Measurements from ENCODE around the gene BCOR. TPM values are rescaled to one million over a fixed set of nuclear protein-coding genes. Genes with fewer than 3 reads are reported as not detected.

The BCOR gene
- total and polyA plus RNA-seq, 9 of the 15 experiments (the other 6 are each of a cell fraction or from before 2014, with no cell fraction given) = 27.5 to 113 (median 37.6) TPM

GRCh38 chrX:40035726-40036125 is 62.0 kb downstream of the BCOR start (continued):
- TF ChIP-seq ZNF57 (CRISPR knock-in tag; IDR thresholded peaks at IDR 0.05) (no peak), CEBPB (tag; IDR thresholded peaks at IDR 0.05) (no peak)

DNA sequence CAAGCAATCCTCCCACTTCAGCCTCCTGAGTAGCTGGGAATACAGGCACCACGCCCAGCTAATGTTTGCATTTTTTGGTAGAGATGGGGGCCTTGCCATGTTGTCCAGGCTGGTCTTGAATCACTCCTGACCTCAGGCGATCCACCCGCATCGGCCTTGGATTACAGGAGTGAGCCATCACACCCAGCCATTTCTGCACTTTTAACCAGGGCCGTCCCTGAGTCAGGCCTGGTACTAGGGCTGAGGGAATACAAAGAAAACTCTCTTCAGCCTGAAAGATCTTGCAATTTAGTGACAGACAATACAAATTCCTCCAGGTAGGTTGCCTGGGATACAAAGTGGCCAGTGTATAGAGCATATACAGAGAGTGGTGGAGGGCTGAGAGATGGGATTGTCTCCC is 65.8 kb downstream of the BCOR start:
- ChIA-PET CTCF (ENCODE audit: low intra/inter-chr PET ratio) (no interaction called here), POLR2A (interaction anchor here (1.3 kb wide), 1 partner anchor 38 kb away, joined by 3 read pairs; no protein-coding TSS in a partner anchor)
- Histone ChIP-seq H3K4me1 (replicated peaks in 1 of 2; ENCODE audit: control insufficient read depth in 2 of 2, insufficient read depth in 2 of 2, low read length in 2 of 2) (no peaks in the 10 kb centered on the region; a peak in 1 of 5 replicates), H3K9me3 (replicated peaks; ENCODE audit: control insufficient read depth, insufficient read depth, low read depth, low read length) (no peaks in the 10 kb centered on the region), H3K79me2 (ENCODE audit: control insufficient read depth, insufficient read depth, low read length) (no peaks in the 10 kb centered on the region), H4K20me1 (replicated peaks; ENCODE audit: control insufficient read depth, insufficient read depth, low read length) (no peaks in the 10 kb centered on the region), H3K36me3 (ENCODE audit: control insufficient read depth, insufficient read depth, low read length) (no peaks in the 10 kb centered on the region), H3K27ac (ENCODE audit: extremely low read depth, low read depth, low read length) (no peak overlapping the region), H3K9me1 (ENCODE audit: control insufficient read depth, insufficient read depth, low read length) (no peaks in the 10 kb centered on the region), H3K4me3 (no peak overlapping the region), H3K4me2 (ENCODE audit: insufficient read depth, low read length) (no peak overlapping the region), H2AFZ (ENCODE audit: low read depth, low read length) (no peak overlapping the region), H3K27me3 (ENCODE audit: control insufficient read depth in 2 of 2, insufficient read depth in 2 of 2, low read length in 2 of 2) (no peaks in the 10 kb centered on the region), H3K9ac (ENCODE audit: insufficient read depth in 1 of 2, low read depth in 2 of 2, low read length in 2 of 2) (no peak overlapping the region)
- in situ Hi-C loops (cut with MboI) (no loop called here), intact Hi-C loops (cut with micrococcal nuclease) (no loop called here)
- no peak for ATAC-seq
- 61% methylated on average over 4 of the region's 5 CpGs for WGBS (ENCODE audit: insufficient coverage, low coverage, missing lambda C conversion rate)
- no peak for DNase-seq (ENCODE audit: extremely low read depth in 1 of 4, low spot score in 3 of 4)
- no peak for FAIRE-seq
- no peak for TF ChIP-seq THRAP3 (IDR thresholded peaks at IDR 0.05; ENCODE audit: borderline replicate concordance)
- TF ChIP-seq BCL6 (CRISPR knock-in tag; IDR thresholded peaks at IDR 0.05) = no peak
- TF ChIP-seq HDAC6 (IDR thresholded peaks at IDR 0.05; ENCODE audit: low read depth, low read length) = no peak
- no TSS peak for BruUV-seq (replicated peaks)

DNA sequence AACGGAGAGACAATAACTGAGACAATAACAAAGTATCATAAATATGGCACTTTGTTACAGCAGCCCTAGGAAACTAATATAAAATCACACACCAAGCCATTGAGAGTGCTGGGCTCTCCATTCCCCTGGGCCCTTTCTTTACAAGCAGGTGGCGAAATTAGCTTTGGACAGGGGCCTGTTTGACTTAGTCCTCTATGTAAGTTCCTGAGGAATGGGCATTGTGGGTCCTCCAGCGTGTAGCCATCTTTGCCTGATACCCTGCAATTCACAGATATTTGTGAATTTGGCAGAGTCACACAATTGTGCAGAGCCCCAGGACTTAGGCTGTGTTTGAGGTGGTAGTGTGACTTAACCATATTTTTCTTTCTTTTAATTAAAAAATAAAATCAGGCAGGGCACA is 67.6 kb downstream of the BCOR start:
- Histone ChIP-seq H2AFZ (ENCODE audit: low read depth, low read length) (no peak overlapping the region), H3K27ac (ENCODE audit: extremely low read depth, low read depth, low read length) (no peak overlapping the region), H4K20me1 (replicated peaks; ENCODE audit: control insufficient read depth, insufficient read depth, low read length) (no peaks in the 10 kb centered on the region), H3K4me1 (replicated peaks in 1 of 2; ENCODE audit: control insufficient read depth in 2 of 2, insufficient read depth in 2 of 2, low read length in 2 of 2) (no peaks in the 10 kb centered on the region; a peak in 1 of 5 replicates), H3K79me2 (ENCODE audit: control insufficient read depth, insufficient read depth, low read length) (no peaks in the 10 kb centered on the region), H3K36me3 (ENCODE audit: control insufficient read depth, insufficient read depth, low read length) (no peaks in the 10 kb centered on the region), H3K9me1 (ENCODE audit: control insufficient read depth, insufficient read depth, low read length) (no peaks in the 10 kb centered on the region), H3K9me3 (replicated peaks; ENCODE audit: control insufficient read depth, insufficient read depth, low read depth, low read length) (no peaks in the 10 kb centered on the region), H3K27me3 (ENCODE audit: control insufficient read depth in 2 of 2, insufficient read depth in 2 of 2, low read length in 2 of 2) (no peaks in the 10 kb centered on the region), H3K9ac (ENCODE audit: insufficient read depth in 1 of 2, low read depth in 2 of 2, low read length in 2 of 2) (no peak overlapping the region), H3K4me2 (ENCODE audit: insufficient read depth, low read length) (no peak overlapping the region), H3K4me3 (no peak overlapping the region)
- FAIRE-seq (no peak), ATAC-seq (no peak), DNase-seq (ENCODE audit: extremely low read depth in 1 of 4, low spot score in 3 of 4) (no peak)
- WGBS (ENCODE audit: insufficient coverage, low coverage, missing lambda C conversion rate) = 17% methylated on average over 3 of the region's 3 CpGs
- no TSS peak for BruUV-seq (replicated peaks)
- in situ Hi-C loops (cut with MboI) (no loop called here), intact Hi-C loops (cut with micrococcal nuclease) (no loop called here)
- ChIA-PET POLR2A (no interaction called here), CTCF (ENCODE audit: low intra/inter-chr PET ratio) (no interaction called here)
- TF ChIP-seq, protein P1, sequence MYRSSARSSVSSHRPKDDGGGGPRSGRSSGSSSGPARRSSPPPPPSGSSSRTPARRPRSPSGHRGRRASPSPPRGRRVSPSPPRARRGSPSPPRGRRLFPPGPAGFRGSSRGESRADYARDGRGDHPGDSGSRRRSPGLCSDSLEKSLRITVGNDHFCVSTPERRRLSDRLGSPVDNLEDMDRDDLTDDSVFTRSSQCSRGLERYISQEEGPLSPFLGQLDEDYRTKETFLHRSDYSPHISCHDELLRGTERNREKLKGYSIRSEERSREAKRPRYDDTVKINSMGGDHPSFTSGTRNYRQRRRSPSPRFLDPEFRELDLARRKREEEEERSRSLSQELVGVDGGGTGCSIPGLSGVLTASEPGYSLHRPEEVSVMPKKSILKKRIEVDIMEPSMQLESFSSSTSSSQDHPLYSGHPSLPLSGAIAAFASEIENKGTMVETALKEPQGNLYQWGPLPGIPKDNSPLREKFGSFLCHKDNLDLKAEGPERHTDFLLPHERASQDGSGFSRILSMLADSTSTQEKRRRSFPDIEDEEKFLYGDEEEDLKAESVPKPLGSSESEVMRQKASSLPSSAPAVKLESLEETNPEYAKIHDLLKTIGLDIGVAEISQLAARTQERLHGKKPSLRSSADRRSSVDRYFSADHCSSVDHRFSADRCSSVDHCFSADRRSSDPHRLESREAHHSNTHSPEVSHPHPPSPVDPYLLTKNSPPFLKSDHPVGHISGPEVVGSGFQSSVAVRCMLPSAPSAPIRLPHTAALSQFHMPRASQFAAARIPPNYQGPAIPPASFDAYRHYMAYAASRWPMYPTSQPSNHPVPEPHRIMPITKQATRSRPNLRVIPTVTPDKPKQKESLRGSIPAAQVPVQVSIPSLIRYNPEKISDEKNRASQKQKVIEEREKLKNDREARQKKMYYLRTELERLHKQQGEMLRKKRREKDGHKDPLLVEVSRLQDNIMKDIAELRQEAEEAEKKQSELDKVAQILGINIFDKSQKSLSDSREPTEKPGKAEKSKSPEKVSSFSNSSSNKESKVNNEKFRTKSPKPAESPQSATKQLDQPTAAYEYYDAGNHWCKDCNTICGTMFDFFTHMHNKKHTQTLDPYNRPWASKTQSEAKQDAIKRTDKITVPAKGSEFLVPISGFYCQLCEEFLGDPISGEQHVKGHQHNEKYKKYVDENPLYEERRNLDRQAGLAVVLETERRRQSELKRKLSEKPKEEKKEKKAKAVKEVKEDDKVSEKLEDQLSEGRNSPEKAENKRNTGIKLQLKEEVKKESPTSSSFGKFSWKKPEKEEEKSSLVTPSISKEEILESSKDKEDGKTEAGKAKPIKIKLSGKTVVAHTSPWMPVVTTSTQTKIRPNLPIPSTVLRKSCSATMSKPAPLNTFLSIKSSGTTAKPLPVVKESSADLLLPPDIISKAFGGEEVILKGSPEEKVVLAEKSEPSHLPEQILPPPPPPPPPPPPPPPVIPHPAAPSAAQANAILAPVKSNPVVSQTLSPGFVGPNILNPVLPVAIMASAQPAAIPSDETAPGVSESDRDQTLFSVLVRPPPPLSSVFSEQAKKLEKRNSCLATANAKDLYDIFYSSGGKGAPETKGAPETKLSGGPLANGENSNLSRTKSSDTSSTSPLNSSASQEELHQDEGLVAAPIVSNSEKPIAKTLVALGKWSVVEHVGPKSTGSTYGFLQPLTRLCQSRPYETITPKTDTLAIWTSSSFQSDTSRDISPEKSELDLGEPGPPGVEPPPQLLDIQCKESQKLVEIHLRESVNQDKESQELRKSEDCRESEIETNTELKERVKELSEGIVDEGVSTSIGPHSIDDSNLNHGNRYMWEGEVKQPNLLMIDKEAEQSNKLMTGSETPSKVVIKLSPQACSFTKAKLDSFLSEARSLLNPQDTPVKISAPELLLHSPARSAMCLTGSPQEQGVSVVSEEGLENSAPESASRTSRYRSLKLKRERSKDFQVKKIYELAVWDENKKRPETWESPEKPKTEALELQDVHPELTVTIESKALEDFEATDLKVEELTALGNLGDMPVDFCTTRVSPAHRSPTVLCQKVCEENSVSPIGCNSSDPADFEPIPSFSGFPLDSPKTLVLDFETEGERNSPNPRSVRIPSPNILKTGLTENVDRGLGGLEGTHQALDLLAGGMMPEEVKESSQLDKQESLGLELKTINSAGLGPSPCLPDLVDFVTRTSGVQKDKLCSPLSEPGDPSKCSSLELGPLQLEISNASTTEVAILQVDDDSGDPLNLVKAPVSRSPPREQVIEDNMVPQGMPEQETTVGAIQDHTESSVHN (IDR thresholded peaks at IDR 0.05; ENCODE audit: borderline replicate concordance in 1 of 2, low read depth in 1 of 2) = no peak
- TF ChIP-seq RUNX1 (IDR thresholded peaks at IDR 0.05; ENCODE audit: low read depth) = no peak
- TF ChIP-seq ERF (CRISPR knock-in tag; IDR thresholded peaks at IDR 0.05) = no peak
